HepG2 (cell line): ENCODE data around the gene TMEM63B. TPM values are rescaled to one million over a fixed set of nuclear protein-coding genes. Genes with fewer than 3 reads are reported as not detected.
A peak's percentile ranks its signal among the peaks of the same experiment; 100 is the strongest.

Experiments
- AGO1 ChIP-seq: fragments of 200-400 bp; formaldehyde crosslinking; IDR thresholded peaks from 2 replicates; pipeline ENCODE4 v1.6.1; 2017; ENCODE audit warnings: mild to moderate bottlenecking, low read depth, low read length, moderate library complexity; ENCODE audit not compliant: poor library complexity, severe bottlenecking
- CBFB ChIP-seq: sonication (generic); formaldehyde crosslinking; IDR thresholded peaks from 2 replicates; pipeline ENCODE4 v1.4.0; 2020; ENCODE audit warnings: missing genetic modification reagents
- HNRNPLL ChIP-seq: fragments of 200-400 bp; formaldehyde crosslinking; IDR thresholded peaks from 2 replicates; pipeline ENCODE4 v1.6.1; 2017; ENCODE audit warnings: mild to moderate bottlenecking, low read depth, low read length; ENCODE audit not compliant: poor library complexity, severe bottlenecking
- HOXA3 ChIP-seq: sonication (generic); formaldehyde crosslinking; IDR thresholded peaks from 2 replicates; pipeline ENCODE4 v1.5.0; 2020; ENCODE audit warnings: missing genetic modification reagents
- MAZ ChIP-seq, 2 experiments: sonication (generic) in 1 of 2; formaldehyde crosslinking in 1 of 2; IDR thresholded peaks; 2 replicates each; pipeline versions ENCODE4 v1.5.0 to v1.6.1; 2012 to 2020; ENCODE audit warnings: low read depth in 2 of 2, mild to moderate bottlenecking in 2 of 2, borderline replicate concordance in 1 of 2, improper control_type of control experiment in 1 of 2, low read length in 1 of 2, missing genetic modification reagents in 1 of 2, moderate library complexity in 1 of 2
- ZBTB1 ChIP-seq: sonication (generic); formaldehyde crosslinking; IDR thresholded peaks from 2 replicates; pipeline ENCODE4 v1.4.0; 2020; ENCODE audit warnings: missing genetic modification reagents, borderline replicate concordance
- ZBTB21 ChIP-seq: sonication (generic); formaldehyde crosslinking; IDR thresholded peaks from 2 replicates; pipeline ENCODE4 v1.4.0; 2020; ENCODE audit warnings: missing genetic modification reagents
- ZKSCAN1 ChIP-seq: fragments of 150-350 bp; IDR thresholded peaks from 2 replicates; pipeline ENCODE4 v1.6.1; 2014; ENCODE audit warnings: low read length
- ZNF30 ChIP-seq: sonication (generic); formaldehyde crosslinking; IDR thresholded peaks from 2 replicates; pipeline ENCODE4 v1.5.0; 2020; ENCODE audit warnings: mild to moderate bottlenecking, missing genetic modification reagents
- ZNF451 ChIP-seq: sonication (generic); formaldehyde crosslinking; IDR thresholded peaks from 2 replicates; pipeline ENCODE4 v1.5.0; 2020; ENCODE audit warnings: mild to moderate bottlenecking, missing genetic modification reagents
- ZNF749 ChIP-seq: sonication (generic); formaldehyde crosslinking; IDR thresholded peaks from 2 replicates; pipeline ENCODE4 v1.8.0; 2022; ENCODE audit warnings: mild to moderate bottlenecking, missing genetic modification reagents, moderate library complexity, borderline replicate concordance
- polyA plus RNA-seq, 8 experiments: library from polyadenylated mRNA; depleted of rRNA in 3 of 8; stranded (reverse) in 7 of 8; unstranded in 1 of 8; fragments of >200 nt; fragmentation: Illumina TruSeq in 4 of 8; extraction: Trizol in 4 of 8; gene quantifications; 2 replicates each; pipeline versions ENCODE4 v1.2.1 to v1.2.3, GENCODE V29; 2011 to 2016; ENCODE audit warnings: low read depth in 4 of 8, missing spikeins in 1 of 8, mixed read lengths in 1 of 8; ENCODE audit not compliant: insufficient read depth in 1 of 8
- total RNA-seq, 5 experiments: library from RNA; depleted of rRNA; stranded (reverse); fragments of >200 nt; fragmentation: Illumina TruSeq; extraction: Trizol; gene quantifications; 2 replicates each; pipeline ENCODE4 v1.2.3, GENCODE V29; 2016; ENCODE audit warnings: low read depth in 1 of 5
- TF ChIP-seq, protein P1 (sequence below): sonication (generic); formaldehyde crosslinking; IDR thresholded peaks from 2 replicates; pipeline ENCODE4 v1.4.0; 2020; ENCODE audit warnings: missing genetic modification reagents, borderline replicate concordance
- TF ChIP-seq, protein P2 (sequence below): IDR thresholded peaks from 2 replicates; pipeline ENCODE4 v1.6.1; 2016; ENCODE audit warnings: low read depth, missing genetic modification reagents, missing compliant biosample characterization
- TF ChIP-seq, protein P3 (sequence below): IDR thresholded peaks from 2 replicates; pipeline ENCODE4 v1.4.0; 2020; ENCODE audit warnings: mild to moderate bottlenecking, missing genetic modification reagents
- TF ChIP-seq, protein P4 (sequence below): sonication (generic); formaldehyde crosslinking; IDR thresholded peaks from 2 replicates; pipeline ENCODE4 v1.5.0; 2020; ENCODE audit warnings: missing genetic modification reagents, mild to moderate bottlenecking, borderline replicate concordance

Gene TMEM63B
- total and polyA plus RNA-seq, 2 of the 13 experiments (the other 11 are each of a cell fraction or from before 2014, with no cell fraction given): 27.4 to 75.8 TPM

DNA sequence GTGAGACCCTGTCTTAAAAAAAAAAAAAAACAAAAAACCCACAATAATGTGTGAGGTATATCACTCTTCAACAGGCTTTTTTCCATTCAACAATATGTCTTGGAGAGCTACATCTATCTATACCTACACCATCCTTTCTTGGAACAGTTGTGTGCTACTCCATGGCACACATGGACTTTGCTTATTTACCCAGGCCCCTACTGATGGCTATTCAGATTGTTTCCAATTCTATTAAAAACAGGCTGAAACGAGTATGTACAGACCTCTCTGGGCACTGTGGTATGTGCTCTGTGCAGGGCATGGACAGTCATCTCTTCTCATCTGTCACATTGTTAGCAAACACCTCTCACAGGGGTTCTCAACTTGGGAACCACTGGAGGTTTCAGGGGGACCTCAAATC lies 28.2 kb upstream of the TMEM63B start (continued):
- TF ChIP-seq, protein P1, sequence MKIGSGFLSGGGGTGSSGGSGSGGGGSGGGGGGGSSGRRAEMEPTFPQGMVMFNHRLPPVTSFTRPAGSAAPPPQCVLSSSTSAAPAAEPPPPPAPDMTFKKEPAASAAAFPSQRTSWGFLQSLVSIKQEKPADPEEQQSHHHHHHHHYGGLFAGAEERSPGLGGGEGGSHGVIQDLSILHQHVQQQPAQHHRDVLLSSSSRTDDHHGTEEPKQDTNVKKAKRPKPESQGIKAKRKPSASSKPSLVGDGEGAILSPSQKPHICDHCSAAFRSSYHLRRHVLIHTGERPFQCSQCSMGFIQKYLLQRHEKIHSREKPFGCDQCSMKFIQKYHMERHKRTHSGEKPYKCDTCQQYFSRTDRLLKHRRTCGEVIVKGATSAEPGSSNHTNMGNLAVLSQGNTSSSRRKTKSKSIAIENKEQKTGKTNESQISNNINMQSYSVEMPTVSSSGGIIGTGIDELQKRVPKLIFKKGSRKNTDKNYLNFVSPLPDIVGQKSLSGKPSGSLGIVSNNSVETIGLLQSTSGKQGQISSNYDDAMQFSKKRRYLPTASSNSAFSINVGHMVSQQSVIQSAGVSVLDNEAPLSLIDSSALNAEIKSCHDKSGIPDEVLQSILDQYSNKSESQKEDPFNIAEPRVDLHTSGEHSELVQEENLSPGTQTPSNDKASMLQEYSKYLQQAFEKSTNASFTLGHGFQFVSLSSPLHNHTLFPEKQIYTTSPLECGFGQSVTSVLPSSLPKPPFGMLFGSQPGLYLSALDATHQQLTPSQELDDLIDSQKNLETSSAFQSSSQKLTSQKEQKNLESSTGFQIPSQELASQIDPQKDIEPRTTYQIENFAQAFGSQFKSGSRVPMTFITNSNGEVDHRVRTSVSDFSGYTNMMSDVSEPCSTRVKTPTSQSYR: no peak
- TF ChIP-seq ZBTB1 (CRISPR knock-in tag) (no peak), MAZ (IDR thresholded peaks at IDR 0.05; ENCODE audit: borderline replicate concordance, low read depth, low read length) (no peak), MAZ (CRISPR knock-in tag; IDR thresholded peaks at IDR 0.05; ENCODE audit: low read depth) (no peak), AGO1 (no peak), ZKSCAN1 (no peak), ZNF749 (CRISPR knock-in tag) (no peak), HNRNPLL (no peak), ZNF451 (CRISPR knock-in tag) (no peak), ZNF30 (CRISPR knock-in tag) (no peak), ZBTB21 (CRISPR knock-in tag) (no peak), HOXA3 (peak; percentile 40; the same call in 1 of the 2 replicates), CBFB (no peak)
- TF ChIP-seq, protein P2, sequence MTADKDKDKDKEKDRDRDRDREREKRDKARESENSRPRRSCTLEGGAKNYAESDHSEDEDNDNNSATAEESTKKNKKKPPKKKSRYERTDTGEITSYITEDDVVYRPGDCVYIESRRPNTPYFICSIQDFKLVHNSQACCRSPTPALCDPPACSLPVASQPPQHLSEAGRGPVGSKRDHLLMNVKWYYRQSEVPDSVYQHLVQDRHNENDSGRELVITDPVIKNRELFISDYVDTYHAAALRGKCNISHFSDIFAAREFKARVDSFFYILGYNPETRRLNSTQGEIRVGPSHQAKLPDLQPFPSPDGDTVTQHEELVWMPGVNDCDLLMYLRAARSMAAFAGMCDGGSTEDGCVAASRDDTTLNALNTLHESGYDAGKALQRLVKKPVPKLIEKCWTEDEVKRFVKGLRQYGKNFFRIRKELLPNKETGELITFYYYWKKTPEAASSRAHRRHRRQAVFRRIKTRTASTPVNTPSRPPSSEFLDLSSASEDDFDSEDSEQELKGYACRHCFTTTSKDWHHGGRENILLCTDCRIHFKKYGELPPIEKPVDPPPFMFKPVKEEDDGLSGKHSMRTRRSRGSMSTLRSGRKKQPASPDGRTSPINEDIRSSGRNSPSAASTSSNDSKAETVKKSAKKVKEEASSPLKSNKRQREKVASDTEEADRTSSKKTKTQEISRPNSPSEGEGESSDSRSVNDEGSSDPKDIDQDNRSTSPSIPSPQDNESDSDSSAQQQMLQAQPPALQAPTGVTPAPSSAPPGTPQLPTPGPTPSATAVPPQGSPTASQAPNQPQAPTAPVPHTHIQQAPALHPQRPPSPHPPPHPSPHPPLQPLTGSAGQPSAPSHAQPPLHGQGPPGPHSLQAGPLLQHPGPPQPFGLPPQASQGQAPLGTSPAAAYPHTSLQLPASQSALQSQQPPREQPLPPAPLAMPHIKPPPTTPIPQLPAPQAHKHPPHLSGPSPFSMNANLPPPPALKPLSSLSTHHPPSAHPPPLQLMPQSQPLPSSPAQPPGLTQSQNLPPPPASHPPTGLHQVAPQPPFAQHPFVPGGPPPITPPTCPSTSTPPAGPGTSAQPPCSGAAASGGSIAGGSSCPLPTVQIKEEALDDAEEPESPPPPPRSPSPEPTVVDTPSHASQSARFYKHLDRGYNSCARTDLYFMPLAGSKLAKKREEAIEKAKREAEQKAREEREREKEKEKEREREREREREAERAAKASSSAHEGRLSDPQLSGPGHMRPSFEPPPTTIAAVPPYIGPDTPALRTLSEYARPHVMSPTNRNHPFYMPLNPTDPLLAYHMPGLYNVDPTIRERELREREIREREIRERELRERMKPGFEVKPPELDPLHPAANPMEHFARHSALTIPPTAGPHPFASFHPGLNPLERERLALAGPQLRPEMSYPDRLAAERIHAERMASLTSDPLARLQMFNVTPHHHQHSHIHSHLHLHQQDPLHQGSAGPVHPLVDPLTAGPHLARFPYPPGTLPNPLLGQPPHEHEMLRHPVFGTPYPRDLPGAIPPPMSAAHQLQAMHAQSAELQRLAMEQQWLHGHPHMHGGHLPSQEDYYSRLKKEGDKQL: no peak
- TF ChIP-seq, protein P3, sequence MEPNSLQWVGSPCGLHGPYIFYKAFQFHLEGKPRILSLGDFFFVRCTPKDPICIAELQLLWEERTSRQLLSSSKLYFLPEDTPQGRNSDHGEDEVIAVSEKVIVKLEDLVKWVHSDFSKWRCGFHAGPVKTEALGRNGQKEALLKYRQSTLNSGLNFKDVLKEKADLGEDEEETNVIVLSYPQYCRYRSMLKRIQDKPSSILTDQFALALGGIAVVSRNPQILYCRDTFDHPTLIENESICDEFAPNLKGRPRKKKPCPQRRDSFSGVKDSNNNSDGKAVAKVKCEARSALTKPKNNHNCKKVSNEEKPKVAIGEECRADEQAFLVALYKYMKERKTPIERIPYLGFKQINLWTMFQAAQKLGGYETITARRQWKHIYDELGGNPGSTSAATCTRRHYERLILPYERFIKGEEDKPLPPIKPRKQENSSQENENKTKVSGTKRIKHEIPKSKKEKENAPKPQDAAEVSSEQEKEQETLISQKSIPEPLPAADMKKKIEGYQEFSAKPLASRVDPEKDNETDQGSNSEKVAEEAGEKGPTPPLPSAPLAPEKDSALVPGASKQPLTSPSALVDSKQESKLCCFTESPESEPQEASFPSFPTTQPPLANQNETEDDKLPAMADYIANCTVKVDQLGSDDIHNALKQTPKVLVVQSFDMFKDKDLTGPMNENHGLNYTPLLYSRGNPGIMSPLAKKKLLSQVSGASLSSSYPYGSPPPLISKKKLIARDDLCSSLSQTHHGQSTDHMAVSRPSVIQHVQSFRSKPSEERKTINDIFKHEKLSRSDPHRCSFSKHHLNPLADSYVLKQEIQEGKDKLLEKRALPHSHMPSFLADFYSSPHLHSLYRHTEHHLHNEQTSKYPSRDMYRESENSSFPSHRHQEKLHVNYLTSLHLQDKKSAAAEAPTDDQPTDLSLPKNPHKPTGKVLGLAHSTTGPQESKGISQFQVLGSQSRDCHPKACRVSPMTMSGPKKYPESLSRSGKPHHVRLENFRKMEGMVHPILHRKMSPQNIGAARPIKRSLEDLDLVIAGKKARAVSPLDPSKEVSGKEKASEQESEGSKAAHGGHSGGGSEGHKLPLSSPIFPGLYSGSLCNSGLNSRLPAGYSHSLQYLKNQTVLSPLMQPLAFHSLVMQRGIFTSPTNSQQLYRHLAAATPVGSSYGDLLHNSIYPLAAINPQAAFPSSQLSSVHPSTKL (CRISPR knock-in tag): peak; percentile 59
- TF ChIP-seq, protein P4, sequence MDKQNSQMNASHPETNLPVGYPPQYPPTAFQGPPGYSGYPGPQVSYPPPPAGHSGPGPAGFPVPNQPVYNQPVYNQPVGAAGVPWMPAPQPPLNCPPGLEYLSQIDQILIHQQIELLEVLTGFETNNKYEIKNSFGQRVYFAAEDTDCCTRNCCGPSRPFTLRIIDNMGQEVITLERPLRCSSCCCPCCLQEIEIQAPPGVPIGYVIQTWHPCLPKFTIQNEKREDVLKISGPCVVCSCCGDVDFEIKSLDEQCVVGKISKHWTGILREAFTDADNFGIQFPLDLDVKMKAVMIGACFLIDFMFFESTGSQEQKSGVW: no peak
